Effector memory CD4-positive, alpha-beta T cell (primary cell): Measurements from ENCODE around the gene OR1D5.

Experiments used
- DNase-seq, 3 donors: peaks; one replicate each; pipeline ENCODE4 v3.0.0-alpha.2; 2020
- H3K27ac ChIP-seq: 2 replicates; pipeline ENCODE4 v1.7.0; 2013; ENCODE audit warnings: mild to moderate bottlenecking, low read length, moderate library complexity; ENCODE audit not compliant: insufficient read depth, poor library complexity, severe bottlenecking
- H3K27me3 ChIP-seq: replicated peaks from 2 replicates; pipeline ENCODE4 v1.7.0; 2013; ENCODE audit warnings: mild to moderate bottlenecking, low read length; ENCODE audit not compliant: insufficient read depth, control insufficient read depth, poor library complexity, severe bottlenecking
- H3K36me3 ChIP-seq: 2 replicates; pipeline ENCODE4 v1.7.0; 2013; ENCODE audit warnings: mild to moderate bottlenecking, low read length, moderate library complexity; ENCODE audit not compliant: control insufficient read depth, insufficient read depth
- H3K4me1 ChIP-seq: 2 replicates; pipeline ENCODE4 v1.7.0; 2013; ENCODE audit warnings: low read length, mild to moderate bottlenecking; ENCODE audit not compliant: control insufficient read depth, insufficient read depth, poor library complexity, severe bottlenecking
- H3K4me3 ChIP-seq: 2 replicates; pipeline ENCODE4 v1.7.0; 2013; ENCODE audit warnings: low read length, low read depth, mild to moderate bottlenecking; ENCODE audit not compliant: insufficient read depth, poor library complexity, severe bottlenecking
- H3K9me3 ChIP-seq: 2 replicates; pipeline ENCODE4 v1.7.0; 2013; ENCODE audit warnings: mild to moderate bottlenecking, low read length, moderate library complexity; ENCODE audit not compliant: control insufficient read depth

The OR1D5 gene

DNA sequence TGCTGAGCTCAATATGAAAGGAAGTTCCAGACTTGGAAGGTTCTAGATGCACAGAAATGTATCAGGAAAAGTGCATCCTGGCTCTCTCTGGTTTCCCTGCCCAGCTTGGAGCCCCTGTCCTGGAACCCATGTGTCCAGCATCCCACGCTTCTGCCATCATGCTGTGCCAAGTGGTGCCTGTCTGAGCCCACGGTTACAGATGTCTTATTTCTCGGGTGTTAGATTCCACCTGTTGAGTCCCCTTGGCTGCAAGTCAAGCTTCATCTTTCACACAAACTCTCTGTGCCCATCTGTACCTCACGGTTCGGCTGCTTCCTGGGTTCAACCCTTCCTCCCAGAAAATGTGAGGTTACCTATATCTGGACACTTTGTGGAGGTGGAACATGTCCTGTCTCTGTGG, 22.5 kb downstream of the OR1D5 start:
- no peak for DNase-seq
- Histone ChIP-seq H3K27me3 (peaks cover 5% of the 10 kb centered on the region), H3K4me1 (no peaks in the 10 kb centered on the region), H3K27ac (no peak overlapping the region), H3K36me3 (no peaks in the 10 kb centered on the region), H3K4me3 (no peak overlapping the region), H3K9me3 (peaks cover 10% of the 10 kb centered on the region)

DNA sequence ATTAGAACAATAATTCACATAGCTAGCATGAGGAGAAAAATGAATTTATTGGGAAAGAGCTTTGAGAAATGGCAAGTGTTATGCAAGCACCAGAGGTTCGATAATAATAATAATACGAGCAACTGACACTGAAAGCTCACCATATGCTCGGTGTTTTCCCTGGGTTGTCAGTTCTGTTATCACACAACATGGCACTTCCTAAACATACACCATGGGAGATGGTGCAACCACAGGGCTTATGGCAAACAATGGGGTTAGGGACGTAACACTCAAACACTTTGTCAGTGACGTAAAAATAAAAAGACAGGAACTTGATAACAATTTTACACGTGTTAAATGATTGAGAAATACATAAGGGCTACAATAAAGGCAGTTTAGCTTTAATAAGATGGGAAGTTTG, 23.7 kb downstream of the OR1D5 start:
- Histone ChIP-seq H3K36me3 (no peaks in the 10 kb centered on the region), H3K27ac (no peak overlapping the region), H3K9me3 (peaks cover 10% of the 10 kb centered on the region), H3K27me3 (peaks cover 5% of the 10 kb centered on the region), H3K4me3 (no peak overlapping the region), H3K4me1 (no peaks in the 10 kb centered on the region)
- DNase-seq: no peak

DNA sequence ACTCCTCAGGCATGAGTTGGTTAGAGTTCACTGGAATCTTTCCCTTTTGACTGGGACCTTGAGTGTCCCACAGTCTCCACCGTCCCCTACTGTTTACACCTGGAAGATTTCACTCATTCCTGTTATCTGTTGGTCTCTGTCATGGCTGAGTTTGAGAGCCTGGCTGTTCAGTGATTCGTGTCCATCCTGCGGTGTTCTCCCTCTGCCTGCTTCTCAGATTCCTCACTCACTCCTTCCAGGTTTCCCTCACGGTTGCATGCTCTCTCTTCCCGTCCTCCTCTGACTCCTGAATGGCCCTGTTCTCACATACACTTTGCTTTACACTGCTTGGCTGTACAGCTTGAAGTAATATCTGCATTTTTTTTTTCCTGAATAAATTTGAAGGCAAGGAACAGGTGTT, 24.5 kb downstream of the OR1D5 start:
- Histone ChIP-seq H3K9me3 (peaks cover 4% of the 10 kb centered on the region), H3K27ac (no peak overlapping the region), H3K4me3 (no peak overlapping the region), H3K27me3 (peaks cover 5% of the 10 kb centered on the region), H3K36me3 (no peaks in the 10 kb centered on the region), H3K4me1 (no peaks in the 10 kb centered on the region)
- DNase-seq: no peak

DNA sequence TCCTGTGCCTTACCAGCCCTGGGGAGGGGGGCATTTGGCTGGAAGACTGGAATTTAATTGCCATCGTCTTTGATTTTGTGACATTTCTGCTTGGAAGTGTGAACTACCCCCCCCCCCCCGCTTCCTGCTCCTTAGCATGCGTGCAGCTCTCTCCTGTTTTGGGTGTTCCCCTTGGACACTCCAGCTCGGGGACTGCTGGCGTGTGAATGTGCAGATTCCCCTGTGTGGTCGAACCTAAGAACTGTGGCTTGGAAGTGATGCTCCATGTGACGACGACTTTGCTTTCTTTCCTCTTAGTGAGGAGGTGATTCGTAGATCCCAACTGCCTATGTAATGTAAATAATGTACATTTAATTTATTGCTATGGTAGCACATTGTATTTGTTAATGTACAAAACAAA, 26.1 kb downstream of the OR1D5 start:
- Histone ChIP-seq H3K36me3 (peaks cover 4% of the 10 kb centered on the region), H3K27ac (no peak overlapping the region), H3K4me1 (no peaks in the 10 kb centered on the region), H3K27me3 (no peaks in the 10 kb centered on the region), H3K9me3 (no peaks in the 10 kb centered on the region), H3K4me3 (no peak overlapping the region)
- no peak for DNase-seq

DNA sequence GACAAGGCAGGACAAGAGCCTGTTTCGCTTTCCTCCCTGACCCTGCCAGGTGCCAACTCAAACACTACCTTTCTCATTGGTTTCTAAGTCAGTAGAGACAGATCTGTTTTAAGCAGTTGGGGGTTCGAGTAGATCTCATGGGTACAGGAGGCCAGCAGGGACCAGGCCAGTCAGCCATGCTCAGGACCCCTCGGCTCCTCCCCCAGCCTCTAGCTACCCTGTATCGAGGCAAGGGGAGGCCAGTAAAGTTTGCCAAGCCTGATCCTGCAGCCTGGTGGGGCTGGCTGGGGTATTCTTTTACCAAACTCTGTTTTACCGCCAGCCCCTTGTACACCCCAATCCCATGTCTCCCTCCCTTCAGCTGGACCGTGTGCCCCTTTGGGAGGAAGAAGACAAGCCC, 26.6 kb downstream of the OR1D5 start:
- no peak for DNase-seq
- Histone ChIP-seq H3K9me3 (no peaks in the 10 kb centered on the region), H3K4me1 (no peaks in the 10 kb centered on the region), H3K27me3 (no peaks in the 10 kb centered on the region), H3K4me3 (no peak overlapping the region), H3K27ac (no peak overlapping the region), H3K36me3 (peaks cover 4% of the 10 kb centered on the region)

DNA sequence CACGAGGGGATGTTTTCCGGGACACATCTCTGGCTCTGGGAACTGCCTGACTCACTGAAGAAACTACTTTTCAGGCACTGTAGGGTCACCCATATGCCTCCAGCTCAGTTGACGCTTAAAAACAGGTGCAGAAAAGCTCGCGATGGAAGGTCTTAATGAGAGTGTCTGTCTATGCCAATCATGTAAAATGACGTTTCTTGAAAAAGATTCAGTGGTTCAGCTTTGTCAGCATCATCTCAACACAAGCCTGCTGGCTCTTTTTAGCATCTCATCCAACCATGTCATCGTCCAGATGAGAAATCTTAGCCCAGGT, 27.5 kb downstream of the OR1D5 start:
- no peak for DNase-seq
- no peak overlapping the region for H3K27ac ChIP-seq
- H3K36me3 ChIP-seq: peaks cover 6% of the 10 kb centered on the region
- no peaks in the 10 kb centered on the region for H3K4me1 ChIP-seq
- H3K9me3 ChIP-seq: no peaks in the 10 kb centered on the region
- H3K4me3 ChIP-seq: no peak overlapping the region
- no peaks in the 10 kb centered on the region for H3K27me3 ChIP-seq

DNA sequence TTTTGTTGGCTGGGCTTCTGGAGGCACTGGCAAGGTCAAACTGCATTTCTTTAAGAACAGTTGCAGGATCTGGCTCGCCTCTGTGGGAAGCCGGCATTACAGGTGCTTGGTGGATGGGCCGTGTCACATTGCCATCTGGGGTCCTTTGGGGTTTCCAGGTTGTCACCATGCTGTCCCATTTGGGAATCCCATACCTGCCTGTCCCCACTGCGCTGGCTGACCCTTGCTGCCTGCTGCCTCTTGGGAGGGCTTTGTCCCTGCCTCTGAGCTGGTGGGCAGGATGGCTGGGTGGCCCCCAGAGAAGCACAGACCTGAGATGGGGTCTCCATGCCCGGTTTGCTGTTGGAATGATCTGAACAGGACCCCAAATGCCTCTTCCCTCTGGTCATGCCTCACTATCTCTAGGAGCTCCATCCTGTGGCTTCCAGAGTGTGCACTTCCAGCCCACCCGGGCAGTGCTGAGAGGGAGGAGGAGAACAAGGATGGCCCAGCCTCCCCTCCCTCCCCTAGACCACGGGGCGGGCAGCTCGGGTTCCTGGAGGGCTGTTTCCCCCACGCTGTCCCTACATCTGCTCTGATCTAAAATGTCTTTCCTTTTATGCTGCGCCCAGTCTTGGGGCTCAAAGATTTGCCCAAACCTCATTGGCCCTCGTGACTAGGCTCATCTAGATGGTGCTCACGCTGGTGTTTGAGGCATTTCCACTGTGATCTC, 28.0 kb downstream of the OR1D5 start:
- Histone ChIP-seq H3K27ac (no peak overlapping the region), H3K4me3 (no peak overlapping the region), H3K27me3 (no peaks in the 10 kb centered on the region), H3K9me3 (no peaks in the 10 kb centered on the region), H3K4me1 (no peaks in the 10 kb centered on the region), H3K36me3 (peaks cover 10% of the 10 kb centered on the region)
- DNase-seq: no peak

DNA sequence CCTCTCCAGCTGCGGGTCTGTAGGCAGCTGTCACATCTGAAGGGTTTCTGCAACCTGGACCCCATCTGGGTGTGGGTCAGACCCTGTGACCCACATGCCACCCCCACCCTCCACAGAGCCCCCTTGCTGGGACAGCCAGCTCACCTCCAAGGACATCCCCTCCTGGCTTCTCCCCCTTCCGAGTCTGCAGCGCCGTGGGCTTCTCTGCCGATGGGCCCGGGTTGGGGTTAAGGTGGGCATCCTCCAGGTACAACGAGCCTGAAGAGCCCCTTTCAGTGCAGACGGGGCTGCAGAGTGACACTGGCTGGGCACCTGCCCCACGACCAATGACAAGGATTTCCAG, 28.9 kb downstream of the OR1D5 start:
- H3K4me3 ChIP-seq: no peak overlapping the region
- no peak for DNase-seq
- no peak overlapping the region for H3K27ac ChIP-seq
- peaks cover 16% of the 10 kb centered on the region for H3K36me3 ChIP-seq
- H3K4me1 ChIP-seq: no peaks in the 10 kb centered on the region
- no peaks in the 10 kb centered on the region for H3K27me3 ChIP-seq
- H3K9me3 ChIP-seq: no peaks in the 10 kb centered on the region

DNA sequence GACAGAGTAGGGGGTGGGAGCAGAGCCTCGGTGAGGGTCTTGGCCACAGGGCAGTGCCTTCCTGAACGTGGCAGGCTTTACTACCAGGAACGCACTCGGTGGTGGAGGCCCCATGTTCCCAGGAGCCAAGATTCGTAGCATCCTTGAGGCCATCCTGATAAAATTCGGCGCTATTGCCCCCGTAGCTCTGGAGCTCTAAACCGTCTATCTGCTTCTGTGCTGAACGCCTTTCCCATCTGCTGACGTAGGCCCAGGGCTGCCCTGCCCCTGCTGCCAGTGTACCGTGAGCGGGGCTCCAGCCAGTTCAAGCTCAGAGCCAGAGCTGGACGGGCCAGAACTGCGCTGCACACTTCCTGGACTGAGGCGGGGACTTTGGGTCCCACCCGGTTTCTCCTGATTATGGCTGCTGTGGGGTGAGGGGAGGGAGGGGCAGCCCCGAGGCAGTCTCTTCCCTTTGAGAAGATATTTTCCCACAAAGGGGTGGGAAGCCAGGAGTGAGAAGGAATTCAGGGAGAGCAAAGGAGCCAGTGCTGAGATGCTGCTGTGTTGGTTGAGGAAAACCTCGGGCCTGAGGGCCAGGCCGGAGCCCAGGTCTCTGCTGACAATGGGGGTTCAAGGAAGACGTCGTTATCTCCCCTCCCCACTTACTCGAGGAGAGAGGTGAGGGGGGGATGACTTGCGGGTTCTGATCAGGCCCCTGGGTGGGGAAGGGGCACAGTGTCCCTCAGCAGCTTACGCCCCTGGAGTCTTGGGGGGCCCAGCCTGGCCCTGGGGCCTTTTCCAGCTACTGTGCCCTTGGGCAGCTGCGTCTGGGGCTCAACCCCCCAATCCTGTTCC, 29.4 kb downstream of the OR1D5 start:
- Histone ChIP-seq H3K27me3 (no peaks in the 10 kb centered on the region), H3K36me3 (peaks cover 22% of the 10 kb centered on the region), H3K4me1 (no peaks in the 10 kb centered on the region), H3K9me3 (no peaks in the 10 kb centered on the region), H3K4me3 (no peak overlapping the region), H3K27ac (no peak overlapping the region)
- DNase-seq: no peak

DNA sequence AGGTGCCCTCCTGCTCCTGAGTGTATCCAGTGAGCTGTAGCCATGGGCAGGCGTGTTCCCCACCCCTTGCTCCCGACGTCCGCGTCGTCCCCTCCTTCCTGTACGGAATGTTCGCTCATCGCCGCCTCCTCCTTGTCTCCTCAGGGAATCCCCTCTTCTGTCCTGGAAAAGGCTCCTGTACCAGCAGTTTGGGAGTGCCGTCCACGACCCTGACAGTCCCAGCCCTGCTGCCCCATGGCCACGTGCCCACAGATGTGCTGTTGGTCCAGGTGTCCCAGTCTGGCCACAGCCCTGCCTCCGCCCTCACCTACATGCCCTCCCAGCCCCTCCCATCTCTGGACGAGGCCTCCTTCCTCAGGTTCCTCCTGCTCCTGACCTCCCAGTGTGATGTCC, 30.2 kb downstream of the OR1D5 start:
- Histone ChIP-seq H3K4me3 (no peak overlapping the region), H3K27me3 (no peaks in the 10 kb centered on the region), H3K36me3 (peaks cover 29% of the 10 kb centered on the region), H3K4me1 (no peaks in the 10 kb centered on the region), H3K27ac (no peak overlapping the region), H3K9me3 (no peaks in the 10 kb centered on the region)
- DNase-seq: no peak
